Measurements from ENCODE around the gene SRRM5.
"Not testable (repeated sequence)": the region's sequence is repeated elsewhere in the genome, so short reads cannot be mapped to it uniquely, and the experiment has no call there.

SRRM5 gene

DNA sequence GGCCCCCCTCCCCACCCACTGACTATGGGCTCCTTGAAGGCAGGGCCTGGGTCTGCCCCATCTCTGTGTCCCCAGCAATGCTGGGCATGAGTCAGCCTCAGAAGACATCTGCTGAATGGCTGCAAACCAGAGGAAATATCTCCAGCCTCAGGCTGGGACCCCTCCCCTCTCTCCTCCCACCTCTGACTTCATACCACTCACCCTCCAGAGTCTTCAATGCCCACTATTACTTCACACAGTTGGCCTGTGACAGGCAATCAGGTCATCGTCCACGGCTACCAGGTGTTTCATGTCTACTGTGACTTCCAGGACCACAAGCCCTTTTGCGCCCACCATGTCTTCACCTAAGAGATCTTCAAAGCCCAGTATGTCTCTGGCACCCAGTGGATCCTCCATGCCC is at the start of gene SRRM5:
TSS of gene SRRM5 (plus strand) at position 301 of the 400 bp plus-strand sequence. CDS start at position 335, 34 bp downstream.
- no peak for DNase-seq

GRCh38 chr19:43562226-43562697 is 49.6 kb upstream of the SRRM5 start:
- no peak for DNase-seq

GRCh38 chr19:43562698-43563241 is 49.1 kb upstream of the SRRM5 start:
- DNase-seq: no peak

DNA sequence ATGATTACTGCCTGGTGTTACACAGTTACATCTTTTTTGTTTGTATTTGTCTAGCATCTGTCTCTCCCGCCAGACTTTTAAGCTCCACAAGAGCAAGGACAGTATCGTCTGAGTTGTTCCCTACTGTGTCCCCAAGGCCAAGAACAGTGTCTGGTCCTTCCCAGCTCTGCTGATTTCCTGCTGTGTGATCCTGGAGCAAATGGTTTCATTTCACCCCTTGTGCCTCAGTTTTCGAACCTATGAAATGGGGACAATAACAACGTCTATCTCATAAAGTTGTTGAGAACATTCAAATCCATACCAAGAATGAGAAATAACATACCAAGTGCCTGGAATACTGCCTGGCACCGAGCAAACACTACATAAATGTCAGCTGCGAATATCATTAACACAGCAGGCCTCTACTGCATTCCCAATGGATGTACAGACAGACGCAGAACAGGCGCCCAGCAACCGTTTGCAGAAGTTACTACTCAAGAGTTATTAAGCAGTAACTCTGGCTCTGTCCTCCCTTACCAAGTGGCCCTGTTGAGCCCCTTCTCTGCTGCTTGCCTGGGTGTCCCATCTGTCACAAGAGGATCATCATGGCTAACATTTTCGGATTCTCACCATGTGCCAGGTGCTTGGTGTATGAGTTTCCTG is 48.0 kb upstream of the SRRM5 start:
- DNase-seq: no peak

GRCh38 chr19:43564800-43565199 is 47.1 kb upstream of the SRRM5 start:
- no peak for DNase-seq

- no peak for DNase-seq
Observed at GRCh38 chr19:43569657-43570056, 42.2 kb upstream of the SRRM5 start.

GRCh38 chr19:43570174-43570791 is 41.6 kb upstream of the SRRM5 start:
- DNase-seq: no peak

- DNase-seq: no peak
Observed at GRCh38 chr19:43572171-43572588, 39.7 kb upstream of the SRRM5 start.

DNA sequence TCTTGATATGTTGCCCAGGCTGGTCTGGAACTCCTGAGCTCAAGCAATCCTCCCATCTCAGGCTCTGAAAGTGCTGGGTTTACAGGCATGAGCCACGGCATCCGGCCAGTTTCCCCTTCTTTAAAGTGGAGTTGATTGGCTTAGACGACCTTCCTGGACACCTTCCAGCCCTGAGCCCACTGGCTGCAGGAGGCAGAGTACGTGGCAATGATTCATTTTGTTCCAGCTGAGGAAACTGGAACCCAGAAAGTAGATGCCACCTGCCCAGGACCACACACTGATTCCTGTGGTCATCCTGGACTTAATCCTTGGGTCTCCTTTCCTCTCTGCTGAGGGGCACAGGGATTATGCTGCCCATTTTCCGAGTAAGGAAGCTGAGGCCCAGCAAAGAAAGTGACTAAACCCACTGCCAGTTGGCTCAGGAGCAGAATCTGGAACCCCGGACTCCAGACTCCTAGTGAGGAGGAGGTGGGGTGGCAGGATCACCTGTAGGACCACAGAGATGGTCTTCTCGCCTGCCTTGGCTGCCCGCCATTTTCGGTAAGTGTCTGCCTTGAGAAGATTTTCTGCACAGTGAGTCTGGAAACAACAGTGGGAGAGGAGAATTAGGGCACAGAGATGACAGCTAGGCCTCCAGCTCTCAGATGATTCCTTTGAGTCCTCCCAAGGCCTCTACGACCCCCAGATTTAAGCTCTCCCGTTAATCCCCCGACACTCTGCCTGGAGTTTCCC is 37.3 kb upstream of the SRRM5 start:
- DNase-seq: no peak

GRCh38 chr19:43575156-43575950 is 36.5 kb upstream of the SRRM5 start, which contains the start of the genes PINLYP and XRCC1:
TSS of gene PINLYP (plus strand) at chr19:43575801. CDS start at chr19:43577192, 1,391 bp downstream.
TSS of gene XRCC1 (minus strand) at chr19:43575527. CDS start at chr19:43575458, 69 bp downstream.
- DNase-seq: peak; percentile 99

- no peak for DNase-seq
Observed at GRCh38 chr19:43575955-43576878, 35.7 kb upstream of the SRRM5 start.

DNA sequence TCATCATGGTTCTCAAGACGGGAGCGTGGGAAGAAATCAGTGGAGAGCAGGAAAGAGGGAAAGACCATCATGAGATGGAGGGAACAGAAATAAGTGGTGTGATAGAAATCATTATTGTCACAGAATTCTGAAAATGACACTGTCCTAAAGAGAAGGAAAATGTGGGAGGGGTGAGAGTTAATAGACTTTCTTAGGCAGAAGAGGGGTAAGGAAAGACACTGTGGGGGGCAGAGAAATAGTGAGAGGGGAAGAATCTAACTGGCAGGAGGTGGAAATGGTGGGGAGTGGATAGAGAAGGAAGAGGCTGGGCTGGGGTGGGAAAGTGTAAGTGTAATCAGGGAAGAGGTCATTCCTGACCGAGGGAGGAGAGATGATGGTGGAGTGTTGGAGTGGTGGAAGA is 33.1 kb upstream of the SRRM5 start:
- no peak for DNase-seq

DNA sequence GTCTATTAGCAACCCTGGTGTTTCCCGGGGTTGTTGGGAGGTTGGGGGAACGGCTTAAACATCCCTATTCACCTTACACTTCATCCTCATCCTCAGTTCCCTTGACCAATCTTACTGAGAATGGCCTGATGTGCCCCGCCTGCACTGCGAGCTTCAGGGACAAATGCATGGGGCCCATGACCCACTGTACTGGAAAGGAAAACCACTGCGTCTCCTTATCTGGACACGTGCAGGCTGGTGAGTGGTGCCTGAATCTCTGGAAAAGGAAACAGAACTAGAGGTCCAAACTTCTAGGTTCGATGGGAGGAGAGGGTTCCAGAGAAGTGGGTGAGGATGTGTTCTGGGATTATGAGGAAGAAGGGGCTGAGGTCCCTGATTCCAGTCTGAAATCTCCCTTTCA is 30.4 kb upstream of the SRRM5 start:
- DNase-seq: no peak

- no peak for DNase-seq
Observed at GRCh38 chr19:43582495-43582894, 29.4 kb upstream of the SRRM5 start.

- no peak for DNase-seq
Observed at GRCh38 chr19:43584484-43584883, 27.4 kb upstream of the SRRM5 start.

DNA sequence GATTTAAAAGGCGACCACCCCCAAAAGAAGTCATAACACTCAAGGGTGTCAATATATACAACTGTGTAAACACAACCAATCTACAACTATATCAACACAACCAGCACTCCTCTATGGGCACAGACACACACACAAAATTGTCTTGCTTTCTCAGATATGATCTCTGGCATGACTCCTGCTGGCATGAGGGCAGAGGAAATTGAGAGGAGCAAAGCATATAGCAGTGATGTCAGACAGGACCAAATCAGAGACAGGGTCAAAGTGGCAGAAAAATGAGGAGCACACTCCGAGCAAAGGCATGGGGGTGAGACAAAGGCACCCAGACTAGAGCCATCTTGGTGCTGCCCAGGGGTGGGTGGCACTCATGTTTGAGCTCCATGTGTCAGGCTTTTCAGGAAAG is 25.5 kb upstream of the SRRM5 start:
- DNase-seq: no peak

GRCh38 chr19:43587029-43587428 is 24.9 kb upstream of the SRRM5 start:
- not testable (repeated sequence) for DNase-seq

DNA sequence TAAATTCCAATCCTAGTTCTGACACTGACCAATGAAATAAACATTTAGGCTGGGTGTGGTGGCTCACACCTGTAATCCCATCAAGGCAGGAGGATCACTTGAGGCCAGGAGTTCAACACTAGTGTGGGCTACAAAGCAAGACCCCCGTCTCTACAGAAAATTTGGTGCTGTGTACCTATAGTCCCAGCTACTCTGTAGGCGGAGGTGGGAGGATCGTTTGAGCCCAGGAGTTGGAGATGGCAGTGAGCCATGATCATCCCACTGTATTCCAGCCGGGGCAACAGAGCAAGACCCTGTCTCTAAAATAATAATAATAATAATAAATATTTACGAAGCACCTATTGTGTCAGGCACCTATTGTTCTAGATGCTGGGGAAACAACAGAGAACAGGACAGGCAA is 22.6 kb upstream of the SRRM5 start:
- no peak for DNase-seq

DNA sequence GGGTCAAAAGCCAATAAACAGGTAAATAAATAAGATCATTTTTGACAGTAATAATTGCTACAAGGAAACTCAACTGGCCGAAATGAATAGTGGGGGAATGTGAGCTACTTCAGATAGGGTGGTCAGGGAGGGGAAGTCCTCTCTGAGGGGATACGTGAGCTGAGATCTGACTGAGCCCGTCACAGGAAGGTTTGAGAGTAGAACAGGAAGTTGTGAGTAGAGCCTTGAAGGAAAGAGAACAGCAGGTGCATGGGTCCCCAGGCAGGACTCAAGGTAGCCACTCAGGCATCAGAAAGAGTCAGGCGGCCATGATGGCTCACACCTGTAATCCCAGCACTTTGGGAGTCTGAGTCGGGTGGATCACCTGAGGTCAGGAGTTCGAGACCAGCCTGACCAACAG is 22.2 kb upstream of the SRRM5 start:
- DNase-seq: no peak

DNA sequence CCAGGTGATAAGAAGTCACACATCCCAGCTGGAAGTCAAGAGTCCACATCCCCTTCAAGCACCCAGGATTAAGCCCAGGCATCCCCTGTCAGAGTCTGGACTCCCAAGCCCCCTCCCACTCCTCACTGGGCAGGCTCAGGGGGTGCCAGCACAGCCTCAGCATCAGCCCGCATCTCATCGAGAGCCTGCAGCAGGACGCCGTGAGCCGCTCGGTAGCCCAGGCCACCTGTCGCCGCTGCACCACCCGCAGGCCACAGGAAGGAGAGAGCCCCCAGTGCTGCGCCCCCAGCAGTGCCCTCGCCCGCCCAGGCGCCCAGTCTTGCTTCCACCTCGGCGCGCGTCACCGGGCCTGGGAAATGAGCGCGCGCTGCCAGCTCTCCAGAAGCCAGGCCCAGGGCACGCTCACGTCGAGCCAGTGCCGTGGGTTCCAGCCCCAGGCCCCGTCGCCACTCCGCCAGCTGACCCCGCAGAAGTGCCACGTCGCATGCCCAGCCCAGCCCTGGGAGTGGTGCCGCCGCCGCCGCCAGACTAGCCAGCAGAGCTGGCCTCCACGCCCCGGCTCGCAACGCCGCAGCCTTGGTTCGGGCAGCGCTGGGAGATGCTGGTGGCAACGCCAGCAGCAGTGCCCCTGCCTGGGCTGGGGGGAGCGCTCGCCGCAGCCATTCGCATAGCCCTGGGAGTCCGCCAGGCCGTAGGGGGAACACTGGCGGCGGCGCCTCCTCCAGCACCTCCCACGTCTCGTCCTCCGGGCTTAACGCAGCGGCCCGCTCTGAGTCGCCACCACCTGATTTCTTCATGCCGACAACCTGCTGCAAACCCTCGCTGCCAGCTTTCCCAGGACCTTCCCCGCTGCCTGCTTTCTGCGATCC is 19.8 kb upstream of the SRRM5 start:
- DNase-seq: no peak
